T-cell (primary cell): Measurements from ENCODE around the gene MTM1. TPM values are rescaled to one million over a fixed set of nuclear protein-coding genes. Genes with fewer than 3 reads are reported as not detected.

ENCODE experiments used
- ATAC-seq, 4 experiments: fragments of 200-7000 bp in 3 of 4; fragments of 150-1000 bp in 1 of 4; cut with Tn5 transposase; replicated peaks in 1 of 4; 1 replicate in 3 of 4; 2 replicates in 1 of 4; pipeline ENCODE4 v1.10.0; 2021; ENCODE audit warnings: moderate library complexity in 3 of 4, mild to moderate bottlenecking in 2 of 4, moderate number of reproducible peaks in 1 of 4
- CTCF ChIA-PET, 2 donors: fragments of 300-600 bp; sonication (Branson Sonifier 250); formaldehyde crosslinking; loops; one replicate each; lab custom pipeline; 2022; ENCODE audit warnings: antibody characterized with exemption in 2 of 2; lab: Charles Lee
- POLR2A ChIA-PET, 2 donors: fragments of 300-600 bp; sonication (Branson Sonifier 250); formaldehyde crosslinking; loops; one replicate each; lab custom pipeline; 2022; ENCODE audit warnings: antibody characterized with exemption in 2 of 2; lab: Charles Lee
- DNase-seq, 35 experiments: peaks; one replicate each; pipeline versions ENCODE4 v3.0.0 to v3.0.0-alpha.2; 2013 to 2023
- H3K27ac ChIP-seq: one replicate; pipeline ENCODE4 v1.5.1; 2013; ENCODE audit warnings: low read length
- H3K27me3 ChIP-seq, 2 experiments: replicated peaks in 1 of 2; 1 replicate in 1 of 2; 2 replicates in 1 of 2; pipeline versions ENCODE4 v1.6.1 to v1.7.0; 2013; ENCODE audit warnings: low read length in 1 of 2, mixed read lengths in 1 of 2; ENCODE audit not compliant: control insufficient read depth in 2 of 2, insufficient read depth in 2 of 2; ENCODE audit errors: extremely low read depth in 1 of 2
- H3K36me3 ChIP-seq, 2 donors: 1 replicate in 1 of 2; 2 replicates in 1 of 2; pipeline versions ENCODE4 v1.6.1 to v1.7.0; 2013; ENCODE audit warnings: low read length in 1 of 2; ENCODE audit not compliant: control insufficient read depth in 2 of 2, insufficient read depth in 1 of 2; ENCODE audit errors: extremely low read depth in 1 of 2
- H3K4me1 ChIP-seq, 2 experiments: 1 replicate in 1 of 2; 2 replicates in 1 of 2; pipeline versions ENCODE4 v1.6.1 to v1.7.0; 2013; ENCODE audit warnings: low read length in 2 of 2, mixed read lengths in 1 of 2; ENCODE audit not compliant: insufficient read depth in 2 of 2, control insufficient read depth in 1 of 2; ENCODE audit errors: extremely low read depth in 1 of 2
- H3K4me3 ChIP-seq, 2 donors: 1 replicate in 1 of 2; 2 replicates in 1 of 2; pipeline versions ENCODE4 v1.5.1 to v1.7.0; 2013; ENCODE audit warnings: mild to moderate bottlenecking in 2 of 2, low read length in 1 of 2, moderate library complexity in 1 of 2; ENCODE audit not compliant: control insufficient read depth in 1 of 2; ENCODE audit errors: extremely low read depth in 1 of 2
- H3K9me3 ChIP-seq: 2 replicates; pipeline ENCODE4 v1.7.0; 2013
- H3K27ac Mint-ChIP-seq, 2 donors: one replicate each; pipeline ENCODE4 v1.8.0; 2020 to 2021; ENCODE audit warnings: mild to moderate bottlenecking in 2 of 2, mixed read lengths in 2 of 2
- H3K27me3 Mint-ChIP-seq, 2 donors: one replicate each; pipeline ENCODE4 v1.8.0; 2021 to 2022; ENCODE audit warnings: mixed read lengths in 2 of 2
- H3K36me3 Mint-ChIP-seq: one replicate; pipeline ENCODE4 v1.8.0; 2021; ENCODE audit warnings: mixed read lengths
- H3K4me1 Mint-ChIP-seq, 3 donors: one replicate each; pipeline ENCODE4 v1.8.0; 2020 to 2022; ENCODE audit warnings: mixed read lengths in 3 of 3, mild to moderate bottlenecking in 1 of 3
- H3K4me3 Mint-ChIP-seq, 3 donors: one replicate each; pipeline ENCODE4 v1.8.0; 2020 to 2022; ENCODE audit warnings: mild to moderate bottlenecking in 3 of 3, mixed read lengths in 3 of 3, moderate library complexity in 3 of 3
- H3K9me3 Mint-ChIP-seq, 3 donors: one replicate each; pipeline ENCODE4 v1.8.0; 2020 to 2022; ENCODE audit warnings: mixed read lengths in 3 of 3
- WGBS: methylation state at CpG from one replicate; pipeline ENCODE4 v1.1.5; 2013; ENCODE audit warnings: missing lambda C conversion rate; ENCODE audit not compliant: insufficient coverage; 5-methylcytosine and 5-hydroxymethylcytosine counted together
- total RNA-seq, 35 experiments: library from RNA in 6 of 35; stranded (reverse) in 6 of 35; fragments of 120-200 nt in 1 of 35; gene quantifications; one replicate each; pipeline versions ENCODE4 v1.2.1 to v1.2.4 and lab custom pipeline; 2013 to 2026

The MTM1 gene
- total RNA-seq, result 10 to 100 TPM; 15.8 to 29.7 (median 20.3) TPM
- total RNA-seq (2013), result 24.6 TPM
- total RNA-seq (lab: John Stamatoyannopoulos, UW), result 32.1 to 54.0 (median 43.4) reads per million in 29 experiments

- Mint-ChIP-seq H3K9me3 (no peaks in the 10 kb centered on the region), H3K27ac (peak within 1 kb of the TSS; percentile 87 to 96), H3K27me3 (peaks cover 0 to 9% of the 10 kb centered on the region in 2 donors), H3K4me1 (peaks cover 40 to 45% (median 43%) of the 10 kb centered on the region in 3 donors), H3K36me3 (no peaks in the 10 kb centered on the region), H3K4me3 (peak within 1 kb of the TSS; percentile 81 to 87 (median 82))
- POLR2A ChIA-PET, result interaction anchor here in 1 of 2 donors (0.5 kb wide), 1 partner anchor 628 kb away, joined by 3 read pairs; no protein-coding TSS in a partner anchor
- no peaks in the 10 kb centered on the region for H3K36me3 ChIP-seq
- H3K27ac ChIP-seq, result peak within 1 kb of the TSS; percentile 53
- DNase-seq (peak; percentile 77 to 93 (median 87)), ATAC-seq (peak; percentile 86 to 95 (median 90))
- H3K4me1 ChIP-seq, result peaks cover 14 to 34% of the 10 kb centered on the region in 2 experiments
- H3K4me3 ChIP-seq, result peak within 1 kb of the TSS; percentile 52 to 61
- H3K27me3 ChIP-seq, result no peaks in the 10 kb centered on the region
- CTCF ChIA-PET, result interaction anchor here in 1 of 2 donors (1.1 to 1.3 kb wide), 4 partner anchors 18 to 630 kb away, joined by 3 to 5 read pairs (median 4); partner anchors contain the start of gene EOLA2
- WGBS, result under 1% methylated on average over 51 of the region's 89 CpGs
- H3K9me3 ChIP-seq, result no peaks in the 10 kb centered on the region
Measured at GRCh38 chrX:150568320-150569154, at the start of gene MTM1. Gene MTM1 (plus strand): TSS chrX:150568621. CDS start chrX:150592615, 23,994 bp downstream.

- no peak overlapping the region for H3K27ac ChIP-seq
- Mint-ChIP-seq H3K36me3 (no peaks in the 10 kb centered on the region), H3K27ac (no peak overlapping the region), H3K27me3 (peaks cover 0 to 12% of the 10 kb centered on the region in 2 donors), H3K4me1 (no peaks in the 10 kb centered on the region), H3K9me3 (no peaks in the 10 kb centered on the region), H3K4me3 (no peak overlapping the region)
- H3K4me1 ChIP-seq, result no peaks in the 10 kb centered on the region
- H3K9me3 ChIP-seq, result no peaks in the 10 kb centered on the region
- H3K36me3 ChIP-seq, result no peaks in the 10 kb centered on the region
- DNase-seq (no peak), ATAC-seq (no peak)
- WGBS, result no CpG with 5 or more reads among the region's 2 CpGs
- H3K27me3 ChIP-seq, result no peaks in the 10 kb centered on the region
- H3K4me3 ChIP-seq, result no peak overlapping the region
- CTCF ChIA-PET, result no interaction called here
- POLR2A ChIA-PET, result no interaction called here
Measured at GRCh38 chrX:150522494-150522893, 45.9 kb upstream of the MTM1 start.

- Histone ChIP-seq H3K9me3 (no peaks in the 10 kb centered on the region), H3K4me3 (no peak overlapping the region), H3K4me1 (no peaks in the 10 kb centered on the region), H3K27ac (no peak overlapping the region), H3K36me3 (no peaks in the 10 kb centered on the region), H3K27me3 (no peaks in the 10 kb centered on the region)
- H3K9me3 Mint-ChIP-seq, result no peaks in the 10 kb centered on the region
- 82% methylated on average over 6 of the region's 10 CpGs for WGBS
- POLR2A ChIA-PET, result no interaction called here
- no peak for ATAC-seq
- H3K36me3 Mint-ChIP-seq, result no peaks in the 10 kb centered on the region
- H3K4me1 Mint-ChIP-seq, result no peaks in the 10 kb centered on the region
- no peak for DNase-seq
- H3K27me3 Mint-ChIP-seq, result peaks cover 0 to 11% of the 10 kb centered on the region in 2 donors
- no peak overlapping the region for H3K4me3 Mint-ChIP-seq
- CTCF ChIA-PET, result no interaction called here
- H3K27ac Mint-ChIP-seq, result no peak overlapping the region
Measured at GRCh38 chrX:150525061-150525919, 43.1 kb upstream of the MTM1 start.

GRCh38 chrX:150526692-150527091, 41.7 kb upstream of the MTM1 start:
- Histone ChIP-seq H3K9me3 (no peaks in the 10 kb centered on the region), H3K27ac (no peak overlapping the region), H3K4me1 (no peaks in the 10 kb centered on the region), H3K27me3 (no peaks in the 10 kb centered on the region), H3K4me3 (no peak overlapping the region), H3K36me3 (no peaks in the 10 kb centered on the region)
- H3K36me3 Mint-ChIP-seq, result no peaks in the 10 kb centered on the region
- ATAC-seq (no peak), DNase-seq (no peak)
- no peaks in the 10 kb centered on the region for H3K4me1 Mint-ChIP-seq
- WGBS, result 80% methylated on average over 1 of the region's 7 CpGs
- H3K9me3 Mint-ChIP-seq, result no peaks in the 10 kb centered on the region
- peaks cover 0 to 11% of the 10 kb centered on the region in 2 donors for H3K27me3 Mint-ChIP-seq
- H3K27ac Mint-ChIP-seq, result no peak overlapping the region
- no peak overlapping the region for H3K4me3 Mint-ChIP-seq
- ChIA-PET POLR2A (no interaction called here), CTCF (no interaction called here)

GRCh38 chrX:150527108-150527507, 41.3 kb upstream of the MTM1 start:
- Histone ChIP-seq H3K27me3 (no peaks in the 10 kb centered on the region), H3K9me3 (no peaks in the 10 kb centered on the region), H3K4me1 (no peaks in the 10 kb centered on the region), H3K4me3 (no peak overlapping the region), H3K27ac (no peak overlapping the region), H3K36me3 (no peaks in the 10 kb centered on the region)
- H3K4me3 Mint-ChIP-seq, result no peak overlapping the region
- ChIA-PET POLR2A (no interaction called here), CTCF (no interaction called here)
- WGBS, result no CpG with 5 or more reads among the region's 3 CpGs
- no peak overlapping the region for H3K27ac Mint-ChIP-seq
- H3K4me1 Mint-ChIP-seq, result no peaks in the 10 kb centered on the region
- no peak for DNase-seq
- H3K27me3 Mint-ChIP-seq, result peaks cover 0 to 11% of the 10 kb centered on the region in 2 donors
- H3K36me3 Mint-ChIP-seq, result no peaks in the 10 kb centered on the region
- no peaks in the 10 kb centered on the region for H3K9me3 Mint-ChIP-seq
- ATAC-seq, result no peak

- Mint-ChIP-seq H3K4me3 (no peak overlapping the region), H3K27ac (no peak overlapping the region), H3K27me3 (peaks cover 0 to 6% of the 10 kb centered on the region in 2 donors), H3K9me3 (peaks cover 0 to 10% (median 2%) of the 10 kb centered on the region in 3 donors), H3K36me3 (no peaks in the 10 kb centered on the region), H3K4me1 (no peaks in the 10 kb centered on the region)
- ATAC-seq (no peak), DNase-seq (no peak)
- no peaks in the 10 kb centered on the region for H3K36me3 ChIP-seq
- WGBS, result no CpG with 5 or more reads among the region's 3 CpGs
- H3K9me3 ChIP-seq, result no peaks in the 10 kb centered on the region
- H3K4me1 ChIP-seq, result no peaks in the 10 kb centered on the region
- H3K27ac ChIP-seq, result no peak overlapping the region
- ChIA-PET CTCF (no interaction called here), POLR2A (no interaction called here)
- no peaks in the 10 kb centered on the region for H3K27me3 ChIP-seq
- no peak overlapping the region for H3K4me3 ChIP-seq
Measured at GRCh38 chrX:150529587-150529986, 38.8 kb upstream of the MTM1 start.
